IPS-18a (cell line): ENCODE data around the gene ADAM8.

Experiments used
- H3K27ac ChIP-seq: one replicate; pipeline ENCODE4 v1.5.1; 2013; ENCODE audit warnings: low read length
- H3K27me3 ChIP-seq: one replicate; pipeline ENCODE4 v1.6.1; 2013; ENCODE audit warnings: mild to moderate bottlenecking, low read length; ENCODE audit not compliant: control insufficient read depth, insufficient read depth
- H3K36me3 ChIP-seq: one replicate; pipeline ENCODE4 v1.6.1; 2013; ENCODE audit warnings: low read depth, low read length; ENCODE audit not compliant: control insufficient read depth
- H3K4me1 ChIP-seq: one replicate; pipeline ENCODE4 v1.6.1; 2013; ENCODE audit warnings: low read depth, low read length; ENCODE audit not compliant: control insufficient read depth
- H3K4me3 ChIP-seq: one replicate; pipeline ENCODE4 v1.5.1; 2013; ENCODE audit warnings: low read length
- H3K9ac ChIP-seq: one replicate; pipeline ENCODE4 v1.6.1; 2013; ENCODE audit warnings: mild to moderate bottlenecking, low read length, moderate library complexity
- H3K9me3 ChIP-seq: one replicate; pipeline ENCODE4 v1.6.1; 2013; ENCODE audit warnings: low read depth, low read length; ENCODE audit not compliant: control insufficient read depth

The ADAM8 gene

GRCh38 chr10:133219782-133220181 lies 56.9 kb downstream of the ADAM8 start:
- H3K27me3 ChIP-seq = no peaks in the 10 kb centered on the region
- H3K4me1 ChIP-seq = no peaks in the 10 kb centered on the region
- H3K27ac ChIP-seq = no peak overlapping the region
- H3K9ac ChIP-seq = no peak overlapping the region
- no peaks in the 10 kb centered on the region for H3K36me3 ChIP-seq
- H3K9me3 ChIP-seq = no peaks in the 10 kb centered on the region
- peak overlapping the region; percentile 35 for H3K4me3 ChIP-seq

GRCh38 chr10:133218891-133219290 lies 57.8 kb downstream of the ADAM8 start:
- no peak overlapping the region for H3K9ac ChIP-seq
- no peaks in the 10 kb centered on the region for H3K27me3 ChIP-seq
- no peak overlapping the region for H3K27ac ChIP-seq
- H3K36me3 ChIP-seq = no peaks in the 10 kb centered on the region
- H3K9me3 ChIP-seq = no peaks in the 10 kb centered on the region
- no peaks in the 10 kb centered on the region for H3K4me1 ChIP-seq
- no peak overlapping the region for H3K4me3 ChIP-seq

- Histone ChIP-seq H3K9me3 (no peaks in the 10 kb centered on the region), H3K27ac (no peak overlapping the region), H3K4me1 (no peaks in the 10 kb centered on the region), H3K36me3 (no peaks in the 10 kb centered on the region), H3K27me3 (no peaks in the 10 kb centered on the region), H3K9ac (no peak overlapping the region), H3K4me3 (no peak overlapping the region)
Observed at GRCh38 chr10:133217800-133218589, 58.7 kb downstream of the ADAM8 start.

GRCh38 chr10:133216776-133217175 lies 59.9 kb downstream of the ADAM8 start:
- Histone ChIP-seq H3K9me3 (no peaks in the 10 kb centered on the region), H3K4me1 (no peaks in the 10 kb centered on the region), H3K27ac (no peak overlapping the region), H3K36me3 (no peaks in the 10 kb centered on the region), H3K27me3 (no peaks in the 10 kb centered on the region), H3K9ac (no peak overlapping the region), H3K4me3 (no peak overlapping the region)

- no peaks in the 10 kb centered on the region for H3K4me1 ChIP-seq
- no peak overlapping the region for H3K27ac ChIP-seq
- no peaks in the 10 kb centered on the region for H3K9me3 ChIP-seq
- H3K27me3 ChIP-seq = no peaks in the 10 kb centered on the region
- no peak overlapping the region for H3K4me3 ChIP-seq
- H3K9ac ChIP-seq = no peak overlapping the region
- no peaks in the 10 kb centered on the region for H3K36me3 ChIP-seq
Observed at GRCh38 chr10:133215586-133215985, 61.1 kb downstream of the ADAM8 start.

- Histone ChIP-seq H3K27ac (no peak overlapping the region), H3K4me1 (no peaks in the 10 kb centered on the region), H3K36me3 (no peaks in the 10 kb centered on the region), H3K4me3 (no peak overlapping the region), H3K9me3 (no peaks in the 10 kb centered on the region), H3K9ac (no peak overlapping the region), H3K27me3 (no peaks in the 10 kb centered on the region)
Observed at GRCh38 chr10:133214468-133215410, 61.9 kb downstream of the ADAM8 start.

- Histone ChIP-seq H3K4me1 (no peaks in the 10 kb centered on the region), H3K9me3 (no peaks in the 10 kb centered on the region), H3K27ac (no peak overlapping the region), H3K4me3 (no peak overlapping the region), H3K27me3 (no peaks in the 10 kb centered on the region), H3K36me3 (no peaks in the 10 kb centered on the region), H3K9ac (no peak overlapping the region)
Observed at GRCh38 chr10:133213641-133214467, 62.8 kb downstream of the ADAM8 start.

GRCh38 chr10:133212853-133213494 lies 63.7 kb downstream of the ADAM8 start:
- H3K4me1 ChIP-seq = no peaks in the 10 kb centered on the region
- H3K4me3 ChIP-seq = no peak overlapping the region
- H3K27me3 ChIP-seq = no peaks in the 10 kb centered on the region
- H3K36me3 ChIP-seq = no peaks in the 10 kb centered on the region
- H3K9me3 ChIP-seq = no peaks in the 10 kb centered on the region
- H3K9ac ChIP-seq = no peak overlapping the region
- H3K27ac ChIP-seq = no peak overlapping the region
